Measurements from ENCODE around the gene RAD51C.
"Not testable (repeated sequence)": the region's sequence is repeated elsewhere in the genome, so short reads cannot be mapped to it uniquely, and the experiment has no call there.

The RAD51C gene

DNA sequence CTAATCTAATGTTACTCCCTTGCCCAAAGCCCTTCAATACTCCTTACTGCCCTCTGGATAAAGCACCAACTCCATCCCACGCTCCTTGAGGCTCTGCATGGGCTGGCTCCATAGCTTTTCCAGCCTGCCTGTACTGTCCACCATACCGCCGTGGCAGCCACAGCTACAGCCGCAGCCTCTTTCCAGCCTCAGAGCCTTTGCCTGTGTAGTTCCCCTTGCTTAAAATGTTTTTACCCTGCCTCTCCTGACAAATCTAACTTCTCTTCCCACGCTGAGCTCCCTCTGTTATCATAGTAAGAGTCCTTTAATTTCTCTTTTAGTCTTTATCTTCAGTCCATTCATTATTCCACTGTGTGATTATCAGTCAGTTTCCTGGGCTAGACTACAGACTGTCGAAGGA, 22.5 kb upstream of the RAD51C start:
- H3K4me3 ChIP-seq (ENCODE audit: control insufficient read depth, low read depth, low read length), result no peak overlapping the region
- TF ChIP-seq, protein P1, sequence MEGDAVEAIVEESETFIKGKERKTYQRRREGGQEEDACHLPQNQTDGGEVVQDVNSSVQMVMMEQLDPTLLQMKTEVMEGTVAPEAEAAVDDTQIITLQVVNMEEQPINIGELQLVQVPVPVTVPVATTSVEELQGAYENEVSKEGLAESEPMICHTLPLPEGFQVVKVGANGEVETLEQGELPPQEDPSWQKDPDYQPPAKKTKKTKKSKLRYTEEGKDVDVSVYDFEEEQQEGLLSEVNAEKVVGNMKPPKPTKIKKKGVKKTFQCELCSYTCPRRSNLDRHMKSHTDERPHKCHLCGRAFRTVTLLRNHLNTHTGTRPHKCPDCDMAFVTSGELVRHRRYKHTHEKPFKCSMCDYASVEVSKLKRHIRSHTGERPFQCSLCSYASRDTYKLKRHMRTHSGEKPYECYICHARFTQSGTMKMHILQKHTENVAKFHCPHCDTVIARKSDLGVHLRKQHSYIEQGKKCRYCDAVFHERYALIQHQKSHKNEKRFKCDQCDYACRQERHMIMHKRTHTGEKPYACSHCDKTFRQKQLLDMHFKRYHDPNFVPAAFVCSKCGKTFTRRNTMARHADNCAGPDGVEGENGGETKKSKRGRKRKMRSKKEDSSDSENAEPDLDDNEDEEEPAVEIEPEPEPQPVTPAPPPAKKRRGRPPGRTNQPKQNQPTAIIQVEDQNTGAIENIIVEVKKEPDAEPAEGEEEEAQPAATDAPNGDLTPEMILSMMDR (IDR thresholded peaks at IDR 0.05; ENCODE audit: control insufficient read depth, insufficient read depth, low read depth, low read length, missing control alignments), result no peak
- no peak for DNase-seq (ENCODE audit: low read depth)

GRCh38 chr17:58671969-58672368, 20.4 kb upstream of the RAD51C start:
- H3K4me3 ChIP-seq (ENCODE audit: control insufficient read depth, low read depth, low read length), result no peak overlapping the region
- no peak for DNase-seq (ENCODE audit: low read depth)
- TF ChIP-seq, protein P1 (IDR thresholded peaks at IDR 0.05; ENCODE audit: control insufficient read depth, insufficient read depth, low read depth, low read length, missing control alignments), result no peak

- TF ChIP-seq, protein P1 (IDR thresholded peaks at IDR 0.05; ENCODE audit: control insufficient read depth, insufficient read depth, low read depth, low read length, missing control alignments), result no peak
- H3K4me3 ChIP-seq (ENCODE audit: control insufficient read depth, low read depth, low read length), result no peak overlapping the region
- DNase-seq (ENCODE audit: low read depth), result no peak
Observed at GRCh38 chr17:58677194-58677880, 15.1 kb upstream of the RAD51C start.

DNA sequence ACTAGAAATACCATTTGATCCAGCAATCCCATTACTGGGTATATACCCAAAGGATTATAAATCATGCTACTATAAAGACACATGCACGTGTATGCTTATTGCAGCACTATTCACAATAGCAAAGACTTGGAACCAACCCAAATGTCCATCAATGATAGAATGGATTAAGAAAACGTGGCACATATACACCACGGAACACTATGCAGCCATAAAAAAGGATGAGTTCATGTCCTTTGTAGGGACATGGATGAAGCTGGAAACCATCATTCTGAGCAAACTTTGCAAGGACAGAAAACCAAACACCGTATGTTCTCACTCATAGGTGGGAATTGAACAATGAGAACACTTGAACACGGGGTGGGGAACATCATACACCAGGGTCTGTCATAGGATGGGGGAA, 14.1 kb upstream of the RAD51C start:
- DNase-seq (ENCODE audit: low read depth); H3K4me3 ChIP-seq (ENCODE audit: control insufficient read depth, low read depth, low read length): not testable (repeated sequence)

- H3K4me3 ChIP-seq (ENCODE audit: control insufficient read depth, low read depth, low read length), result no peak overlapping the region
- DNase-seq (ENCODE audit: low read depth), result no peak
- TF ChIP-seq, protein P1 (IDR thresholded peaks at IDR 0.05; ENCODE audit: control insufficient read depth, insufficient read depth, low read depth, low read length, missing control alignments), result no peak
Observed at GRCh38 chr17:58679263-58680037, 13.0 kb upstream of the RAD51C start.

- no peak for DNase-seq (ENCODE audit: low read depth)
- TF ChIP-seq, protein P1 (IDR thresholded peaks at IDR 0.05; ENCODE audit: control insufficient read depth, insufficient read depth, low read depth, low read length, missing control alignments), result no peak
- H3K4me3 ChIP-seq (ENCODE audit: control insufficient read depth, low read depth, low read length), result no peak overlapping the region
Observed at GRCh38 chr17:58680038-58680369, 12.4 kb upstream of the RAD51C start.

DNA sequence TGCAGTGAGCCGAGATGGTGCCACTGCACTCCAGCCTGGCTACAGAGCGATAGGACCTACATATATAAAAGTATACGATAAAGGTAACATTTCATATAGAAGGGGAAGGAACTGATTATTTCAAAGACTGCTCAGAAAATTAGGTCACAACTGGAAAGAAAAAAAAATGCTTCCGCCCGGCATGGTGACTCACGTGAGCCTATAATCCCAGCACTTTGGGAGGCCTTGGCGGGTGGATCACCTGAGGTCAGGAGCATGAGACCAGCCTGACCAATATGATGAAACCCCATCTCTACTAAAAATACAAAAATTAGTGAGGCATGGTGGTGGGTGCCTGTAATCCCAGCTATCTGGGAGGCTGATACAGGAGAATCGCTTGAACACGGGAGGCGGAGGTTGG, 8.4 kb upstream of the RAD51C start:
- TF ChIP-seq, protein P1 (IDR thresholded peaks at IDR 0.05; ENCODE audit: control insufficient read depth, insufficient read depth, low read depth, low read length, missing control alignments), result no peak

GRCh38 chr17:58684462-58684861, 7.9 kb upstream of the RAD51C start:
- H3K4me3 ChIP-seq (ENCODE audit: control insufficient read depth, low read depth, low read length); DNase-seq (ENCODE audit: low read depth): not testable (repeated sequence)

More for the DNA sequence above, 8.4 kb upstream of the RAD51C start:
- DNase-seq (ENCODE audit: low read depth), result no peak
- no peak overlapping the region for H3K4me3 ChIP-seq (ENCODE audit: control insufficient read depth, low read depth, low read length)

All from AG09309 (cell line).